ENCODE data around the gene MZT2B. TPM values are rescaled to one million over a fixed set of nuclear protein-coding genes. Genes with fewer than 3 reads are reported as not detected.
"Not testable (repeated sequence)": the region's sequence is repeated elsewhere in the genome, so short reads cannot be mapped to it uniquely, and the experiment has no call there.

The MZT2B gene
- total RNA-seq, 2 donors from 2014 or later: 161 to 224 TPM

DNA sequence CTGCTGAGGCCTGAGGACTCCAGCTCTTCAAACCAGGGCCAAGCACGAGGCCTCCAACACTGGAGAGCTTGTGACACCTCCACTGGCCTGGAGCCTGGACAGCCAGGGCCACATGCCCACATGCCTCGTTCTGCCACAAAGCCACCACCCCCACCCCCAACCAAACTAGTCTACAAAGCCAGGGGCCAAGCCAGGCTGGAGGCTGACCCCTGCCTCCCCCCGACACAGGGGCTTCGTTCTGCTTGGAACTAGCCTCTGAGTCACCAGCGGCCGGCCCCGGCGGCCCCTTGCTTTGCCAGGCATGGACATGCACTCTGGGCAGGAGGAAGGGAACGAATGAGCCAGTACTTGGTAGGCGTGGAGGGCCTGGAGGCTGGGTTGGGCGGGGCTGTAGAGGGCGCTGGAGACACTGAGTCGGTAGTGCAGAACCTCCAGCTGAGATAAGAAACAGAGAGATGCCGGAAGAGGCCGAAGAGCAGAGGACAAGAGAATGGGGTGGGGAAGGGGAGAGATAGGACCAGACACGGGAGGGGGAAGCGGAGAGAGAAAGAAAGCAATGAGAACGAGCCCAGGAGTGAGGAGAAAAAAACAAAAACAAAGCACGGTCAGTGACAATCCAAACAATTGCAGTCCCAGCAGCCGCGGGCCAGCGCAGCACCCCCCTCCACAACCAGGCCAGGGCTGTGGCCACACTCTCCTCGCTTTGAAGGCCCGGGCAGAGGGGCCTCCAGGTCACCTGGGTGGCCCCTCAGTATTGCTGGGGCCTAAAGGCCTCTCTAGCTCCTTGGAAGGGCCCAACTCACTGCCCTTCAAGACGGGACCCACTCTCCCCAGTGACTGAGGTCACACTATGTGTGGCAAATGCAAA is 21.0 kb upstream of the MZT2B start:
- H3K27me3 ChIP-seq (ENCODE audit: control insufficient read depth, insufficient read depth, low read length, poor library complexity, severe bottlenecking); H3K4me3 Mint-ChIP-seq; H3K9me3 Mint-ChIP-seq; H3K4me1 Mint-ChIP-seq; H3K27ac ChIP-seq (ENCODE audit: low read depth, low read length); H3K27me3 Mint-ChIP-seq (ENCODE audit: insufficient read depth); H3K9ac ChIP-seq (ENCODE audit: extremely low read depth, low read length, poor library complexity, severe bottlenecking); H3K4me3 ChIP-seq (ENCODE audit: low read length); H3K9me3 ChIP-seq (ENCODE audit: control insufficient read depth, low read length); H3K4me1 ChIP-seq (ENCODE audit: control insufficient read depth, insufficient read depth, low read length): not testable (repeated sequence)
- H3K36me3 Mint-ChIP-seq (ENCODE audit: low read depth): peaks cover 36% of the 10 kb centered on the region
- peak overlapping the region; percentile 79 for H3K27ac Mint-ChIP-seq
- TF ChIP-seq, protein P1, sequence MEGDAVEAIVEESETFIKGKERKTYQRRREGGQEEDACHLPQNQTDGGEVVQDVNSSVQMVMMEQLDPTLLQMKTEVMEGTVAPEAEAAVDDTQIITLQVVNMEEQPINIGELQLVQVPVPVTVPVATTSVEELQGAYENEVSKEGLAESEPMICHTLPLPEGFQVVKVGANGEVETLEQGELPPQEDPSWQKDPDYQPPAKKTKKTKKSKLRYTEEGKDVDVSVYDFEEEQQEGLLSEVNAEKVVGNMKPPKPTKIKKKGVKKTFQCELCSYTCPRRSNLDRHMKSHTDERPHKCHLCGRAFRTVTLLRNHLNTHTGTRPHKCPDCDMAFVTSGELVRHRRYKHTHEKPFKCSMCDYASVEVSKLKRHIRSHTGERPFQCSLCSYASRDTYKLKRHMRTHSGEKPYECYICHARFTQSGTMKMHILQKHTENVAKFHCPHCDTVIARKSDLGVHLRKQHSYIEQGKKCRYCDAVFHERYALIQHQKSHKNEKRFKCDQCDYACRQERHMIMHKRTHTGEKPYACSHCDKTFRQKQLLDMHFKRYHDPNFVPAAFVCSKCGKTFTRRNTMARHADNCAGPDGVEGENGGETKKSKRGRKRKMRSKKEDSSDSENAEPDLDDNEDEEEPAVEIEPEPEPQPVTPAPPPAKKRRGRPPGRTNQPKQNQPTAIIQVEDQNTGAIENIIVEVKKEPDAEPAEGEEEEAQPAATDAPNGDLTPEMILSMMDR (conservative IDR thresholded peaks at IDR 0.05): peak; percentile 44
- peaks cover 14% of the 10 kb centered on the region for H3K36me3 ChIP-seq (ENCODE audit: control insufficient read depth, insufficient read depth, low read length)
- DNase-seq: peak; percentile 71
- 75 to 85% methylated on average over 12 to 25 of the region's 25 CpGs for WGBS, 2 experiments (ENCODE audit: insufficient coverage in 1 of 2, insufficient read length in 1 of 2)

GRCh38 chr2:130162486-130162885 is 19.6 kb upstream of the MZT2B start:
- H3K9ac ChIP-seq (ENCODE audit: extremely low read depth, low read length, poor library complexity, severe bottlenecking); DNase-seq; H3K27me3 Mint-ChIP-seq (ENCODE audit: insufficient read depth); H3K4me3 ChIP-seq (ENCODE audit: low read length); H3K4me1 ChIP-seq (ENCODE audit: control insufficient read depth, insufficient read depth, low read length); H3K4me3 Mint-ChIP-seq; H3K27ac ChIP-seq (ENCODE audit: low read depth, low read length); H3K27ac Mint-ChIP-seq; H3K4me1 Mint-ChIP-seq; H3K27me3 ChIP-seq (ENCODE audit: control insufficient read depth, insufficient read depth, low read length, poor library complexity, severe bottlenecking); H3K9me3 Mint-ChIP-seq; H3K9me3 ChIP-seq (ENCODE audit: control insufficient read depth, low read length): not testable (repeated sequence)
- WGBS, 2 experiments (ENCODE audit: insufficient coverage in 1 of 2, insufficient read length in 1 of 2): 89 to 94% methylated on average over 3 to 7 of the region's 7 CpGs
- peaks cover 22% of the 10 kb centered on the region for H3K36me3 ChIP-seq (ENCODE audit: control insufficient read depth, insufficient read depth, low read length)
- peaks cover 49% of the 10 kb centered on the region for H3K36me3 Mint-ChIP-seq (ENCODE audit: low read depth)

- H3K9me3 Mint-ChIP-seq: no peaks in the 10 kb centered on the region
- peaks cover 54% of the 10 kb centered on the region for H3K36me3 Mint-ChIP-seq (ENCODE audit: low read depth)
- whole genome bisulfite sequencing, 2 experiments (ENCODE audit: insufficient coverage in 1 of 2, insufficient read length in 1 of 2): 94 to 99% methylated on average over 7 to 9 of the region's 9 CpGs
- DNase-seq: no peak
- no peak overlapping the region for H3K27ac Mint-ChIP-seq
- no peaks in the 10 kb centered on the region for H3K4me1 ChIP-seq (ENCODE audit: control insufficient read depth, insufficient read depth, low read length)
- no peaks in the 10 kb centered on the region for H3K27me3 Mint-ChIP-seq (ENCODE audit: insufficient read depth)
- H3K4me3 Mint-ChIP-seq: no peak overlapping the region
- no peak overlapping the region for H3K4me3 ChIP-seq (ENCODE audit: low read length)
- H3K9me3 ChIP-seq (ENCODE audit: control insufficient read depth, low read length): no peaks in the 10 kb centered on the region
- peaks cover 2% of the 10 kb centered on the region for H3K4me1 Mint-ChIP-seq
- TF ChIP-seq, protein P1 (conservative IDR thresholded peaks at IDR 0.05): no peak
- H3K36me3 ChIP-seq (ENCODE audit: control insufficient read depth, insufficient read depth, low read length): peaks cover 27% of the 10 kb centered on the region
- H3K27ac ChIP-seq (ENCODE audit: low read depth, low read length): no peak overlapping the region
- H3K9ac ChIP-seq (ENCODE audit: extremely low read depth, low read length, poor library complexity, severe bottlenecking): no peak overlapping the region
- no peaks in the 10 kb centered on the region for H3K27me3 ChIP-seq (ENCODE audit: control insufficient read depth, insufficient read depth, low read length, poor library complexity, severe bottlenecking)
Measured at GRCh38 chr2:130162968-130163367, 19.1 kb upstream of the MZT2B start.
